A673 (cell line): ENCODE measurements around the gene KRCC1.

Source experiments
- EZH2 ChIP-seq: fragments of 200-600 bp; sonication (generic); IDR thresholded peaks from 2 replicates; pipeline ENCODE4 v1.6.1; 2017; ENCODE audit warnings: borderline replicate concordance, low read depth, mild to moderate bottlenecking, mixed read lengths, antibody characterized with exemption, low read length; ENCODE audit not compliant: poor library complexity, severe bottlenecking
- TF ChIP-seq, protein P1 (sequence below): fragments of 300-800, 200-600 bp; sonication (generic); conservative IDR thresholded peaks from 2 replicates; pipeline ENCODE4 v1.5.1; 2017; ENCODE audit warnings: low read depth, mild to moderate bottlenecking, antibody characterized with exemption, low read length, moderate library complexity, mixed read lengths

DNA sequence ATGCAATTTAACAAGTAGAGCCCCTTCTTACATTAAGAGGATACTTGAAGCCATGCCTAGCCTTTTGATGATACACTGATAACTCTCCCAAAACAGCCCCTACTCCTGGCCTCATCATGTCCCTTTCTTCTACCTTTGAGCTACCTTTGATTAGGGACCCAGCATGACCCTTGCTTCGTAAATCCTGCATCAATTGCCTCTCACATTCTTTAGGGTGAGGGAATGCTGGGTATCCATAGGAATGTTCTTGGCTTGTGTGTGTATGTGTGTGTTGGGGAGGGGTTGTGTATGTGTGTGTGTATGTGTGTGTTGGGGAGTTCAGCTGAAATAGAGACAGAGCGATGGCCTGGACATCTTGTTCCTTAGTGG, 5.3 kb upstream of the KRCC1 start:
- TF ChIP-seq, protein P1, sequence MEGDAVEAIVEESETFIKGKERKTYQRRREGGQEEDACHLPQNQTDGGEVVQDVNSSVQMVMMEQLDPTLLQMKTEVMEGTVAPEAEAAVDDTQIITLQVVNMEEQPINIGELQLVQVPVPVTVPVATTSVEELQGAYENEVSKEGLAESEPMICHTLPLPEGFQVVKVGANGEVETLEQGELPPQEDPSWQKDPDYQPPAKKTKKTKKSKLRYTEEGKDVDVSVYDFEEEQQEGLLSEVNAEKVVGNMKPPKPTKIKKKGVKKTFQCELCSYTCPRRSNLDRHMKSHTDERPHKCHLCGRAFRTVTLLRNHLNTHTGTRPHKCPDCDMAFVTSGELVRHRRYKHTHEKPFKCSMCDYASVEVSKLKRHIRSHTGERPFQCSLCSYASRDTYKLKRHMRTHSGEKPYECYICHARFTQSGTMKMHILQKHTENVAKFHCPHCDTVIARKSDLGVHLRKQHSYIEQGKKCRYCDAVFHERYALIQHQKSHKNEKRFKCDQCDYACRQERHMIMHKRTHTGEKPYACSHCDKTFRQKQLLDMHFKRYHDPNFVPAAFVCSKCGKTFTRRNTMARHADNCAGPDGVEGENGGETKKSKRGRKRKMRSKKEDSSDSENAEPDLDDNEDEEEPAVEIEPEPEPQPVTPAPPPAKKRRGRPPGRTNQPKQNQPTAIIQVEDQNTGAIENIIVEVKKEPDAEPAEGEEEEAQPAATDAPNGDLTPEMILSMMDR: no peak
- TF ChIP-seq EZH2: no peak
